Superior temporal gyrus (tissue), 1 donor: ENCODE data around the gene ULK1.

Experiments used
- DNase-seq: peaks from one replicate; pipeline ENCODE4 v3.0.0-alpha.2; 2016; ENCODE audit errors: extremely low spot score

ULK1 gene

DNA sequence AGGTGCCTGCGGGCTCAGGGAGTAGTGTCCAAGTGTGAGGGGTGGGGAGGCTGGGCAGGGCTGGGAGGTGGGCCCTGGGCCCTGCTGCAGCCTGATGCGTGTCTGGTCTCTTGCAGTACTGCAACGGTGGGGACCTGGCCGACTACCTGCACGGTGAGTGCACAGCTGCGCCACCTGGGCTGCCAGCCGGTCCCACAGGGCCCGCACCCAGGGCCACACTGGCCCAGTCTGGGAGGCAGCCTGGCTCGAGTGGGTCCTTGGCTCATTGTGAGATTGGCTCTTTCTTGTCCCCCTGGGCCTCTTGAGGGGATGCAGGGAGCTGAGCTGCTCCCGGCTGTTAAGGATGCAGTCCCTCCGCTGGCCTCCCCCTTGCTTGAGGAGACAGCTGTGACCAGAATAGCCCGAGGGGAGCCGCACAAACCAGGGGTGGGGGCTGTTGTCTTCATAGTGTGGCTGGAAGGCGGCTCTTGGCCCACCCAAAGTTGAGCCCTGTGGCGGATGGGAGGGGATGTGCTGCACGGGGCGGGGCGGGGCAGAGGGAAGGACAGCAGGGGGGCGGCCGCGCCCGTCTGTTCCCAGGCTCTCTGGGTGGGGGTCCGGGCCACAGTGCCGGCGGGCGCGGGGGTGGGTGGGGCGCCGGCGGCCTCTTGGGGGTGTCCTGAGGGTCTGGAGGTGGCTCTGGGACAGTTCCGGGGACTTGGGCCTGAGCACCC lies 13.1 kb downstream of the ULK1 start:
- DNase-seq: no peak

GRCh38 chr12:131908092-131909080 lies 14.0 kb downstream of the ULK1 start:
- DNase-seq: no peak

DNA sequence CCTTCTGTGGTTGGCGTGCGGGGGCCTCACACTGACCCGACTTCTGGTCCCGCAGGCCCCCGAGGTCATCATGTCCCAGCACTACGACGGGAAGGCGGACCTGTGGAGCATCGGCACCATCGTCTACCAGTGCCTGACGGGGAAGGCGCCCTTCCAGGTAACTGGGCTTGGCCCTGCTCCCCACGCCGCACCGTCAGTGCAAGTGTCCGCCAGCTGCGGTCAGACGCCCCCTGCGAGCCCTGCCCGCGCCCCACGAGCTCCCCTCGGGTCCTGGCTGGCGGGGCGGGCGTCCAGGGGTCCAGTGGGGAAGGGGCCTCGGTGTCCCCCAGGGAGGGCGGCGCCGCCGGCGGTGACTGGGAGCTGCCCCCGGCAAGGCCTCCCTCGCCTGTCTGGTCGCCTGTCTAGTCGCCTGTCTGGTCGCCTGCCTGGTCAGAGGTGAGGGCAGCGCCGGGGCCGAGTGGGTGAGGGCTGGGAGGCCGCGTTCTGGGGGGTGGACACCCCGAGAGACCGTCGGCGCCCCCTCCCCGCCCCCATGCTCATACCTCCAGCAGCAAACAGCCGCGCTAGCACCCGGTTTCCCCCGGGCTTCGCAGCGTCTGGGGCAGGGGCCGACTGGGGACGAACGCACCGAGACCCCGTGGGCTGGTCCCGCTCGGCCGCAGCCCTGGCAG lies 14.8 kb downstream of the ULK1 start:
- DNase-seq: no peak

DNA sequence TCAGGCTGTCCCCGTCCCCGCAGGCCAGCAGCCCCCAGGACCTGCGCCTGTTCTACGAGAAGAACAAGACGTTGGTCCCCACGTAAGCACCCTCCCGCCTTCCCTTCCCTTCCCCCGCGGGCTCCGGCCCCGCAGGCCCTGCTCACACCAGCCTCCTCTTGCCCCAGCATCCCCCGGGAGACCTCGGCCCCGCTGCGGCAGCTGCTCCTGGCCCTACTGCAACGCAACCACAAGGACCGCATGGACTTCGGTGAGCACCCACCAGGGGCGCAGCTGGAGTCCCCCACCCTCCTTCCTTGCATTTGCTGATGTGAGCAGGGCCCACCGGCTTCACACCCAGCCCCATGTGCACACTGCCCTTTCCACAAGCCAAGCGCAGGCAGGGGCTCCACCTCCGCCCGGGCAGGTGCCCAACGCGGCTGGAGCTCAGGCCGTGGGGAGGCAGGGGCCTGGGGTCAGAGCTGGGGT lies 15.4 kb downstream of the ULK1 start:
- no peak for DNase-seq

- no peak for DNase-seq
Observed at GRCh38 chr12:131910302-131911027, 16.0 kb downstream of the ULK1 start.

DNA sequence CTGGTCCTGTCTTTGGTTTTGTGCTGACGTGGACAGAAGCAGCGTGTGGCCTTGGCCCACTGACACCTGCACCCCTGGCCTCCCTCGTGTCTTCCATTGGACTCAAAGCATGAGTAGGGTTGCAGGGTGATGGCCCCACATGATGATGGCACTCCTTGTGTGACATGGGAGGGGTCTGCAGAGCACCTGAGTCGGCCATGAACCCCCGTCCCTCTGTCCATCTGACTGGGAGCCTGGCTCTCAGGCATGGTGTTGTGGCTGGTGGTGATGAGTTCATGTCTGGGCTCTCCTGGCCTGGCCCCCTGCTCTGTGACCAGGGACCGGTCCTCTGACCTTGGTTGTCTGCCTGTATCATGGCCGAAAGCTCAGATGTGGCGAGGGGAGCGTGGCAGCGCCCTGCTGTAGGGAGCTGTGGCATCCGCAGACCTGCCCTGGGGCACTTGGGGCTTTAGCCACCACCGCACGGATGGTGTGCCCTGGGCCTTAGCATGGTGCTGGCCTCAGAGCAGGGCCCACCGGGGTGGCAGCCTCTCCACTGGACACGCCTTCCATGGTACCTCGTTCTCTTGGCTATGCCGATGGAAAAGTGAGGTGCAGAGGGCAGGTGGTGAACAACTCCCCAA lies 16.7 kb downstream of the ULK1 start:
- no peak for DNase-seq

DNA sequence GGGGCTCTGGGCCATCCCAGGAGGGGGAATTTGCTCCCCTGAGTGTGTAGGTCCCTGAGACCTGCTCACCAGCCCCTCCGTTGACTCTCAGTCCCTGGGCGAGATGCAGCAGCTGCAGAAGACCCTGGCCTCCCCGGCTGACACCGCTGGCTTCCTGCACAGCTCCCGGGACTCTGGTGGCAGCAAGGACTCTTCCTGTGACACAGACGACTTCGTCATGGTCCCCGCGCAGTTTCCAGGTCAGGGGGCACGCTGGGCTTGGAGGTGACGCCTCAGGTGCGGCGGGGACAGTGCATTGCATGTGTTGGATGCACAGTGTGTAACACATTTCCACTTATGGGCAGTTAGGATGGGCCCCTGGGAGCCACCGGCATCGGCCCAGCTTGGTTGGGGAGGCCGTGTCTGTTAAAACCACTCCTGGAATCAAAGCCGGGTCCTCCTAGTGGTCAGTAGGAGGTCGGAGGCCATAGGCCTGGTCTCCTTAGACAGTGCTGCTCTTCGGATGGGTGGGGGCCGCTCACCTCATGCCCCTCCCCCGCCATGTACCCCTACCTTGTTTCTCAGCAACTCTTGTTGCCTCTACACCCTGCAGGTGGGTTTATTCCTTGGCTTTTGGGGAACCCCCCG lies 17.5 kb downstream of the ULK1 start:
- no peak for DNase-seq

DNA sequence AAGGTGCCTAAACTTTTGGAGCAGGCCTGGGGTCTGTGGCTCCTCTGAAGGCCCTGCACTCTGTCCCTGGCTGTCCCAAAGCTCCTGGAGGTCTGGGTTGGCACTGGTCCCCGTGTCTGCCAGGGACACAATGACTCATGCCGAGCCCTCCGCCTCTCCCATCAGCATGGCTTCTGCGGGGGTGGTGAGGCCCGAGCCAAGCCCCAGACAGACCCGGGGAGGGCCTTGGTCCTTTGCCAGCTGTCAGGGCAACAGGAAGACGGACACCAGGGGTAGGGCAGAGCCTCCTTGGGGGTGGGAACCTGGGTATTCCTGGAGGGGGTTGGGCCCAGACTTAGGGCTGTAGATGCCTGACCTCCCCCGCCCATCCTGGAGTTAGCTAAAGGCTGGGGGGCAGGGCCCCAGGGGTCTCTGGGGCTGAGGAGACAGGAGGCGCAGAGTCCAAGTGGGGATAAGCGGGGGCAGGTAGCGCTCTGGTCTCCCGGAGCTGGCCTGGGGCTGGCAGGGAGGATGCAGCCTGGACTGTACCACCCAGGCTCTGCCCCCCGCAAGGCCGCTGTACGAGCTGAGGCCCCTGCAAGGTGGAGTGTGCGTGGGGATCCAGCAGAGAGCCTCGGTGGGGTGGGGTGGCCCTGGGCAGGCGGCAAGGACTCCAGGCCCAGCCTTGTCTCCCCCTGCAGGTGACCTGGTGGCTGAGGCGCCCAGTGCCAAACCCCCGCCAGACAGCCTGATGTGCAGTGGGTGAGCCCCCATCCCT lies 18.3 kb downstream of the ULK1 start:
- DNase-seq: no peak

DNA sequence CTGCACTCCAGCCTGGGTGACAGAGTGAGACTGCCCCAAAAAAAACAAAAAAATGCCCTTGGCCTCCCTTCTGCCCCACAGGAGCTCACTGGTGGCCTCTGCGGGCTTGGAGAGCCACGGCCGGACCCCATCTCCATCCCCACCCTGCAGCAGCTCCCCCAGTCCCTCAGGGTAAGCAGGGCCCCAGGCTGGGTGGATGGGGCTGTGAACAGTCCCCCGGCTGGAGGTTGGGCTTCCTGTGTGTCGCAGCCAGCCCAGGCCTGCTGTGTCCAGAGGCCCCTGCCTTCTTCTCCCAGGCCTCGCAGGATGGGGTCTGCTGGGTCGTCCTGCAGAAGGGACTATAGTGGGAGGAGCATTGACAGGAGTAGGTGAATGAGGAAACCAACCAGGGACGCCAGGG lies 19.2 kb downstream of the ULK1 start:
- no peak for DNase-seq

DNA sequence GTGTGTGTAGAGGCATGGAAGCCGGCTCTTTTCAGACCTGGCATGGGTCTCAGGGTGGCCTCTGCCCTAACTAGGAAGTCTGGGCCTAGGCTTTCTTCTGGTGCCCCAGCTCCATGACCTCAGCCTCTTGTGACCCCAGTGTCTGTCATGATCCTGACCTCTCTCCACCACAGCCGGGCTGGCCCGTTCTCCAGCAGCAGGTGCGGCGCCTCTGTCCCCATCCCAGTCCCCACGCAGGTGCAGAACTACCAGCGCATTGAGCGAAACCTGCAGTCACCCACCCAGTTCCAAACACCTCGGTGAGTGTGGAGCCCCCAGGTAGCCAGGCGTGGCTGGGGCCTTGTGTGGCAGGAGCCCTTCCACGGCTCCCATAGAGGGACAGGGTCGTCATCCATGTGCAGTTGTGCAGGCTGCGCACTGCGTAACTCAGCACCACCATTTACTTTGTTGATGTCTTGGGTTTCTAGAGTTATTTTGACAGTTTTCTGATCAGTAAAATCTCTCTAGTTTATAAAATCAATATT lies 19.8 kb downstream of the ULK1 start:
- DNase-seq: no peak

DNA sequence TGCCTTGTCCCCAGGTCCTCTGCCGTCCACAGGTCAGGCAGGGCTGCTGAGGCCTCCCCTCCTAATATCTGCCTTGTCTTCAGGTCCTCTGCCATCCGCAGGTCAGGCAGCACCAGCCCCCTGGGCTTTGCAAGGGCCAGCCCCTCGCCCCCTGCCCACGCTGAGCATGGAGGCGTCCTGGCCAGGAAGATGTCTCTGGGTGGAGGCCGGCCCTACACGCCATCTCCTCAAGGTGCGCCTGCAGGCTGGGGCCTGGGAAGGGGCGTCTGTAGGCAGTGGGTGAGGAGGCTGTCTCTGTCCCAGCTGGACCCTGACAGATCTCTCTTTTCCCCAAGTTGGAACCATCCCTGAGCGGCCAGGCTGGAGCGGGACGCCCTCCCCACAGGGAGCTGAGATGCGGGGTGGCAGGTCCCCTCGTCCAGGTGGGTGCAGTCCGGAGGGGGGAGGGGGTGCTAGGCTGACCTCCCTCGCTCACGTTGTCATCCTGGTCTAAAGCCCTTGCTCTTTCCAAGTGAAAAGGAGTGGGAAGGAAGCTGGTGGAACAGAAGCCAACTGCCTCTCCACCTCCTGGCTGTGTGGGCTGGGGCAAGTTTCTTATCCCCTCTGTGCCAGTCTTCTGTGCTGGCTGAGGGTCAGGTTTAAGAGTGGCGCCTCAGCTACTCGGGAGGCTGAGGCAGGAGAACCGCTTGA lies 20.7 kb downstream of the ULK1 start:
- no peak for DNase-seq

DNA sequence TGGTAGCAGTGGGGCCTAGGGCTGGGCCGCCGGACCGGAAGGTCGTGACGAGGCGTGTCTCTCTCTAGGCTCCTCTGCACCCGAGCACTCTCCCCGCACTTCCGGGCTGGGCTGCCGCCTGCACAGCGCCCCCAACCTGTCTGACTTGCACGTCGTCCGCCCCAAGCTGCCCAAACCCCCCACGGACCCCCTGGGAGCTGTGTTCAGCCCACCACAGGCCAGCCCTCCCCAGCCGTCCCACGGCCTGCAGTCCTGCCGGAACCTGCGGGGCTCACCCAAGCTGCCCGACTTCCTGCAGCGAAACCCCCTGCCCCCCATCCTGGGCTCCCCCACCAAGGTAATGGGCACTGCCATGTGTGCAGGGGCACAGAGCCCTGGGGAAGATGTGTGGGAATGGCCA lies 21.4 kb downstream of the ULK1 start:
- no peak for DNase-seq

DNA sequence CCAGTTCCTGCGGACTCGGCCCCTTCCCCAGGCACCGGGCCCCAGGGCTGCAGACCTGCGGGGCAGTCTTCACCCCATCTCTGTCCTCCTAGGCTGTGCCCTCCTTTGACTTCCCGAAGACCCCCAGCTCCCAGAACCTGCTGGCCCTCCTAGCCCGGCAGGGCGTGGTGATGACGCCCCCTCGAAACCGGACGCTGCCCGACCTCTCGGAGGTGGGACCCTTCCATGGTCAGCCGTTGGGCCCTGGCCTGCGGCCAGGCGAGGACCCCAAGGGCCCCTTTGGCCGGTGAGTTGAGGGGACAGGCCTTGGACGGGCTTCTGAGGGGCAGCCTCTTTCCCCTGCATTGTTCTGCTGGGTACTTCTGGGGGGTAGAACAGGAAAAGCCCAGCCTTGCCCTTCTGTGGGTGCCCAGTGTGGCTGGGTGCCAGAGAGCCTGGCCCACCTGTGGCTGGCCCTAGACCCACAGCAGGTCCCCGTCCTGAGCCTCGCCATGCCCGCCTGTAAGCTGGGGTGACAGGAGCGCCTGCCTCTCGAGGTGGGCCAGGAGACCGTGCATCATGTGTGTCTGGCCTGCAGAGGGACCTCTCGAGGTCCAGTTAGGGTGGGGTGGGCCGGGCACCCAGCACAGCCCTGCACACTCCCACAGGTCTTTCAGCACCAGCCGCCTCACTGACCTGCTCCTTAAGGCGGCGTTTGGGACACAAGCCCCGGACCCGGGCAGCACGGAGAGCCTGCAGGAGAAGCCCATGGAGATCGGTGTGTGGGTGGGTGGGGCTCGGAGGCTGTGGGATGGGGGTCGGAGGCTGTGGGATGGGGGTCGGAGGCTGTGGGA lies 22.1 kb downstream of the ULK1 start:
- DNase-seq: no peak

DNA sequence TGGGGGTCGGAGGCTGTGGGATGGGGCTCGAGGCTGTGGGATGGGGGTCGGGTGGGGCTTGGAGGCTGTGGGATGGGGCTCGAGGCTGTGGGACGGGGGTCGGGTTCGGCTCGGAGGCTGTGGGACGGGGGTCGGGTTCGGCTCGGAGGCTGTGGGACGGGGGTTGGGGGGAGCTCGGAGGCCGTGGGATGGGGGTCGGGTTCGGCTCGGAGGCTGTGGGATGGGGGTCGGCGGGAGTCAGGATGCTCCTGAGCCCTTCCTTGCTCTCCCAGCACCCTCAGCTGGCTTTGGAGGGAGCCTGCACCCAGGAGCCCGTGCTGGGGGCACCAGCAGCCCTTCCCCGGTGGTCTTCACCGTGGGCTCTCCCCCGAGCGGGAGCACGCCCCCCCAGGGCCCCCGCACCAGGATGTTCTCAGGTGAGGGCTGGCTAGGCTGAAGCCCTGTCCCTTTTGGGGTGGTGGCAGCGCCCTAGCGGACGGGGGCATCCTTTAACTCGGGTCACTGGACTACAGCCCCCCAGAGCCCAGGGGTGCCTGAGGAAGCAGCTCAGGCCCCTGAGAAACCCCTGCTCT lies 22.8 kb downstream of the ULK1 start:
- DNase-seq: no peak

DNA sequence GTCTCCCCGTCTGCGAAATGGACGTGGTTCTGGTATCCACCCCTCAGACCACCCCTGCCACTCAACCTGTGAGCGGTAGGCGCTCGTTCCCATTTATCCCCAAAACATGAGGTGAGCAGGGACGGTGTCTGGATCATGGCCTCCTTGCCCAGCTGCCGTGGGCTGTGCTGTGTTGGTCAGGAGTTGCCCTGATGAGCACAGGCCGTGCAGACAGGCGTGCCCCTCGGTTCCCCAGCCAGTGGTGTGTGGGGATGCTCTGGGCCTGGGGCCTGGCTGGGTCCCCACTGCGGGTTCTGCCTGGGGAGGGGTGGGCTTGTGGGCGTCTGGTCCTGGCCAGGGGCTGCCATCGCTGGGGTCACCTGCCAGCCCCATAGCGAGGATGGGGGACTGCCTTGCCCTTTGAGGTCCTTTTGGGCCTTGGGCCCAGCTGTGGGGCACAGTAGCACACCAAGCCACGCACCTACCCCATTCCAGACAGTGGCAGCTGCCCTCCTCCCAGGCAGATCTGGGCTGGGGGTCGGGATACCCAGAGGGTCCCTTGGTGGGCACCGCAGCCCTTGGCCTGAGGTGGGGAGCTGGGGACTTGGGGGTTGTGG lies 23.4 kb downstream of the ULK1 start:
- DNase-seq: no peak

- DNase-seq: no peak
Observed at GRCh38 chr12:131918311-131919050, 24.1 kb downstream of the ULK1 start.

GRCh38 chr12:131919051-131919347 lies 24.6 kb downstream of the ULK1 start:
- no peak for DNase-seq
